A673 (cell line): ENCODE measurements around the gene CLIC6. TPM values are rescaled to one million over a fixed set of nuclear protein-coding genes. Genes with fewer than 3 reads are reported as not detected.

Experiments used
- BruUV-seq: library from RNA; stranded (reverse); fragments of 400-500 nt; replicated peaks from 2 replicates; lab custom pipeline; 2021; lab: Mats Ljungman, UMichigan
- CTCF ChIA-PET: fragments of 300-600 bp; sonication (Branson Sonifier 250); formaldehyde crosslinking; loops from one replicate; lab custom pipeline; 2022; ENCODE audit warnings: antibody characterized with exemption; lab: Charles Lee
- POLR2A ChIA-PET: fragments of 300-600 bp; sonication (Branson Sonifier 250); formaldehyde crosslinking; loops from one replicate; lab custom pipeline; 2022; ENCODE audit warnings: antibody characterized with exemption; ENCODE audit not compliant: low non-redundant PET; lab: Charles Lee
- DNase-seq: peaks from one replicate; pipeline ENCODE4 v3.0.0-alpha.2; 2015; ENCODE audit warnings: low spot score
- H3K27ac ChIP-seq: fragments of 200-600 bp; sonication (generic); 2 replicates; pipeline ENCODE4 v1.5.1; 2016; ENCODE audit warnings: mixed run types, low read depth, mild to moderate bottlenecking, mixed read lengths, antibody characterized with exemption, low read length; ENCODE audit not compliant: poor library complexity, severe bottlenecking
- H3K27me3 ChIP-seq: fragments of 200-600 bp; sonication (generic); replicated peaks from 2 replicates; pipeline ENCODE4 v1.6.1; 2017; ENCODE audit warnings: mixed run types, low read depth, mild to moderate bottlenecking, mixed read lengths, antibody characterized with exemption, low read length; ENCODE audit not compliant: insufficient read depth, poor library complexity
- H3K36me3 ChIP-seq: fragments of 200-600 bp; sonication (generic); 2 replicates; pipeline ENCODE4 v1.6.1; 2016; ENCODE audit warnings: mixed run types, mild to moderate bottlenecking, mixed read lengths, antibody characterized with exemption, low read length; ENCODE audit not compliant: insufficient read depth, poor library complexity, severe bottlenecking
- H3K4me1 ChIP-seq: fragments of 200-600 bp; sonication (generic); 2 replicates; pipeline ENCODE4 v1.6.1; 2017; ENCODE audit warnings: mixed run types, mild to moderate bottlenecking, mixed read lengths, antibody characterized with exemption, low read length; ENCODE audit not compliant: insufficient read depth, poor library complexity, severe bottlenecking
- H3K4me3 ChIP-seq: fragments of 200-600 bp; sonication (generic); 2 replicates; pipeline ENCODE4 v1.5.1; 2016; ENCODE audit warnings: low read depth, mixed run types, mild to moderate bottlenecking, mixed read lengths, low read length; ENCODE audit not compliant: poor library complexity, severe bottlenecking
- H3K9me3 ChIP-seq: fragments of 200-600 bp; sonication (generic); 2 replicates; pipeline ENCODE4 v1.6.1; 2016; ENCODE audit warnings: mixed run types, low read depth, mild to moderate bottlenecking, mixed read lengths, antibody characterized with exemption, low read length; ENCODE audit not compliant: poor library complexity, severe bottlenecking
- CTCF ChIP-seq: fragments of 300-800, 200-600 bp; sonication (generic); conservative IDR thresholded peaks from 2 replicates; pipeline ENCODE4 v1.5.1; 2017; ENCODE audit warnings: low read depth, mild to moderate bottlenecking, antibody characterized with exemption, low read length, moderate library complexity, mixed read lengths
- EZH2 ChIP-seq: fragments of 200-600 bp; sonication (generic); IDR thresholded peaks from 2 replicates; pipeline ENCODE4 v1.6.1; 2017; ENCODE audit warnings: borderline replicate concordance, low read depth, mild to moderate bottlenecking, mixed read lengths, antibody characterized with exemption, low read length; ENCODE audit not compliant: poor library complexity, severe bottlenecking
- intact Hi-C: fragments of 100-400 bp; cut with micrococcal nuclease; formaldehyde crosslinking; loops from one replicate; pipeline ENCODE4 v1.10.0; 2022; ENCODE audit not compliant: unreplicated experiment
- total RNA-seq: library from RNA; stranded (reverse); gene quantifications from 2 replicates; pipeline ENCODE4 v1.2.3, GENCODE V29; 2021

CLIC6 gene
- total RNA-seq, 1 experiment from 2014 or later: not detected

GRCh38 chr21:34730756-34731445 is 62.1 kb downstream of the CLIC6 start:
- Histone ChIP-seq H3K4me1 (no peaks in the 10 kb centered on the region), H3K27ac (no peak overlapping the region), H3K9me3 (no peaks in the 10 kb centered on the region), H3K36me3 (no peaks in the 10 kb centered on the region), H3K27me3 (no peaks in the 10 kb centered on the region), H3K4me3 (no peak overlapping the region)
- ChIA-PET CTCF (no interaction called here), POLR2A (no interaction called here)
- no peak for TF ChIP-seq EZH2
- no peak for TF ChIP-seq CTCF
- no TSS peak for BruUV-seq
- intact Hi-C loops: no loop called here
- DNase-seq: no peak

GRCh38 chr21:34732388-34732821 is 63.6 kb downstream of the CLIC6 start:
- Histone ChIP-seq H3K4me3 (no peak overlapping the region), H3K27ac (no peak overlapping the region), H3K27me3 (no peaks in the 10 kb centered on the region), H3K9me3 (no peaks in the 10 kb centered on the region), H3K4me1 (no peaks in the 10 kb centered on the region), H3K36me3 (no peaks in the 10 kb centered on the region)
- CTCF ChIA-PET: no interaction called here
- intact Hi-C loops: no loop called here
- DNase-seq: no peak
- BruUV-seq: no TSS peak
- TF ChIP-seq CTCF: no peak
- POLR2A ChIA-PET: no interaction called here

- Histone ChIP-seq H3K4me1 (no peaks in the 10 kb centered on the region), H3K9me3 (no peaks in the 10 kb centered on the region), H3K27me3 (peaks cover 3% of the 10 kb centered on the region), H3K36me3 (no peaks in the 10 kb centered on the region), H3K4me3 (no peak overlapping the region), H3K27ac (no peak overlapping the region)
- POLR2A ChIA-PET: no interaction called here
- DNase-seq: no peak
- no peak for TF ChIP-seq CTCF
- no peak for TF ChIP-seq EZH2
- CTCF ChIA-PET: no interaction called here
- BruUV-seq: no TSS peak
- intact Hi-C loops: no loop called here
Measured at GRCh38 chr21:34733852-34734251, 65.1 kb downstream of the CLIC6 start.
